ENCODE results near the gene PABPC1L. TPM values are rescaled to one million over a fixed set of nuclear protein-coding genes. Genes with fewer than 3 reads are reported as not detected.

Gene PABPC1L
- total RNA-seq, 1 experiment from 2014 or later, result 83.5 TPM

DNA sequence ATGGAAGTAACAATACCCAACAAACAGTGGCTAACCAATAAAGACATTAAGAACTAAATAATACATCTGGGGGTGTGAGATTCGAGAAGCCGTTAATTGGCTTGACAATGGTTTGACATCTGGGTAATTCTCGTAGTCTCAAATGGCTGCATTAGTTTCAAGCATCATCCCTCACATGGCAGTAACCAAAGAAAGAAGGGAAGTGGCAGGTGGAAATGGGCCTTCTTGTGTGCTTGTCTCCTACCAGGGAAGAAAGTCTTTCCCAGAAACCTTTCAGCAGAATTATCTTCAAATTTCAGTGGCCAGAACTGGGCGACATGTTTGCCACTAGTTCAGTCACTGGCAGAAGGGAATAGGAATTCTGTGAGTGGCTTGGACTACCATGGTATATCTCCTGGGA, 66.8 kb downstream of the PABPC1L start:
- Histone ChIP-seq H4K20me1 (ENCODE audit: control insufficient read depth, insufficient read depth, insufficient read length) (no peaks in the 10 kb centered on the region), H3K9me3 (ENCODE audit: control insufficient read depth, low read depth, low read length) (no peaks in the 10 kb centered on the region), H3K4me1 (ENCODE audit: insufficient read depth, low read length) (no peaks in the 10 kb centered on the region), H3K23ac (ENCODE audit: insufficient read length, low read depth, low read length) (no peak overlapping the region), H4K8ac (replicated peaks; ENCODE audit: insufficient read length, low read depth, low read length) (no peak overlapping the region), H3K18ac (ENCODE audit: insufficient read length, low read depth, low read length) (no peak overlapping the region), H3K4me2 (ENCODE audit: insufficient read depth, insufficient read length, low read length) (no peak overlapping the region), H3K4ac (ENCODE audit: low read depth, low read length) (no peak overlapping the region), H2BK5ac (ENCODE audit: insufficient read length, low read length) (no peak overlapping the region), H4K91ac (ENCODE audit: insufficient read length, low read depth, low read length) (no peak overlapping the region), H2AK5ac (ENCODE audit: insufficient read length, low read length) (no peak overlapping the region), H2BK120ac (ENCODE audit: low read depth, low read length, poor library complexity, severe bottlenecking) (no peak overlapping the region), H4K5ac (ENCODE audit: insufficient read length, low read depth, low read length) (no peak overlapping the region), H2BK15ac (ENCODE audit: low read depth, low read length) (no peak overlapping the region), H2BK20ac (ENCODE audit: low read depth, low read length, poor library complexity, severe bottlenecking) (no peak overlapping the region), H2BK12ac (ENCODE audit: insufficient read length, low read depth, low read length) (no peak overlapping the region), H3K27me3 (ENCODE audit: insufficient read depth, low read length) (no peaks in the 10 kb centered on the region), H3K14ac (ENCODE audit: insufficient read depth, low read length) (no peak overlapping the region), H2AFZ (ENCODE audit: low read length) (no peak overlapping the region), H3T11ph (ENCODE audit: low read length) (no peak overlapping the region), H3K56ac (ENCODE audit: insufficient read length, low read depth, low read length) (no peak overlapping the region), H3K23me2 (ENCODE audit: insufficient read length, low read depth, low read length, poor library complexity, severe bottlenecking) (no peaks in the 10 kb centered on the region), H3K9ac (ENCODE audit: extremely low read depth, insufficient read length, low read length) (no peak overlapping the region), H3K79me2 (ENCODE audit: insufficient read depth, low read length) (no peaks in the 10 kb centered on the region), H3K27ac (ENCODE audit: insufficient read length, low read depth, low read length) (no peak overlapping the region), H3K79me1 (ENCODE audit: insufficient read depth, low read depth, low read length, poor library complexity, severe bottlenecking) (no peaks in the 10 kb centered on the region)
- TF ChIP-seq, protein P1, sequence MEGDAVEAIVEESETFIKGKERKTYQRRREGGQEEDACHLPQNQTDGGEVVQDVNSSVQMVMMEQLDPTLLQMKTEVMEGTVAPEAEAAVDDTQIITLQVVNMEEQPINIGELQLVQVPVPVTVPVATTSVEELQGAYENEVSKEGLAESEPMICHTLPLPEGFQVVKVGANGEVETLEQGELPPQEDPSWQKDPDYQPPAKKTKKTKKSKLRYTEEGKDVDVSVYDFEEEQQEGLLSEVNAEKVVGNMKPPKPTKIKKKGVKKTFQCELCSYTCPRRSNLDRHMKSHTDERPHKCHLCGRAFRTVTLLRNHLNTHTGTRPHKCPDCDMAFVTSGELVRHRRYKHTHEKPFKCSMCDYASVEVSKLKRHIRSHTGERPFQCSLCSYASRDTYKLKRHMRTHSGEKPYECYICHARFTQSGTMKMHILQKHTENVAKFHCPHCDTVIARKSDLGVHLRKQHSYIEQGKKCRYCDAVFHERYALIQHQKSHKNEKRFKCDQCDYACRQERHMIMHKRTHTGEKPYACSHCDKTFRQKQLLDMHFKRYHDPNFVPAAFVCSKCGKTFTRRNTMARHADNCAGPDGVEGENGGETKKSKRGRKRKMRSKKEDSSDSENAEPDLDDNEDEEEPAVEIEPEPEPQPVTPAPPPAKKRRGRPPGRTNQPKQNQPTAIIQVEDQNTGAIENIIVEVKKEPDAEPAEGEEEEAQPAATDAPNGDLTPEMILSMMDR (conservative IDR thresholded peaks at IDR 0.05), result no peak
- WGBS (ENCODE audit: extremely low coverage, insufficient read length, low lambda C conversion rate), result no CpG with 5 or more reads among the region's 4 CpGs
- Mint-ChIP-seq H3K27ac (no peak overlapping the region), H3K27me3 (ENCODE audit: low read depth) (no peaks in the 10 kb centered on the region), H3K4me1 (no peaks in the 10 kb centered on the region), H3K9me3 (no peaks in the 10 kb centered on the region), H3K36me3 (ENCODE audit: insufficient read depth in 1 of 3, low read depth in 3 of 3) (peaks cover 17 to 61% (median 55%) of the 10 kb centered on the region in 3 experiments; a peak in 6 of 7 replicates), H3K4me3 (no peak overlapping the region)
- DNase-seq, result no peak
